ENCODE data around the gene DOK7. TPM values are rescaled to one million over a fixed set of nuclear protein-coding genes. Genes with fewer than 3 reads are reported as not detected.

Gene DOK7
- total RNA-seq, 1 experiment from 2014 or later = 0.26 TPM

GRCh38 chr4:3465698-3466671 lies 2.9 kb downstream of the DOK7 start:
- H3K18ac ChIP-seq (ENCODE audit: insufficient read length, low read depth, low read length) = no peak overlapping the region
- H2BK15ac ChIP-seq (ENCODE audit: low read depth, low read length) = no peak overlapping the region
- Mint-ChIP-seq H3K4me1 (peaks cover 6 to 9% of the 10 kb centered on the region in 2 experiments; a peak in 1 of 4 replicates), H3K36me3 (ENCODE audit: insufficient read depth in 1 of 3, low read depth in 3 of 3) (no peaks in the 10 kb centered on the region), H3K9me3 (no peaks in the 10 kb centered on the region), H3K27ac (no peak overlapping the region), H3K27me3 (ENCODE audit: low read depth) (peaks cover 57% of the 10 kb centered on the region), H3K4me3 (no peak overlapping the region)
- H2AK5ac ChIP-seq (ENCODE audit: insufficient read length, low read length) = no peak overlapping the region
- no peaks in the 10 kb centered on the region for H4K20me1 ChIP-seq (ENCODE audit: control insufficient read depth, insufficient read depth, insufficient read length)
- no peak overlapping the region for H2BK20ac ChIP-seq (ENCODE audit: low read depth, low read length, poor library complexity, severe bottlenecking)
- H3K56ac ChIP-seq (ENCODE audit: insufficient read length, low read depth, low read length) = no peak overlapping the region
- no peak overlapping the region; the same call in 1 of the 2 replicates for H3K14ac ChIP-seq (ENCODE audit: insufficient read depth, low read length)
- no peak overlapping the region for H3K4ac ChIP-seq (ENCODE audit: low read depth, low read length)
- no peak overlapping the region for H4K8ac ChIP-seq (replicated peaks; ENCODE audit: insufficient read length, low read depth, low read length)
- no peaks in the 10 kb centered on the region for H3K79me1 ChIP-seq (ENCODE audit: insufficient read depth, low read depth, low read length, poor library complexity, severe bottlenecking)
- H3K4me1 ChIP-seq (ENCODE audit: insufficient read depth, low read length) = no peaks in the 10 kb centered on the region
- no peak overlapping the region for H4K91ac ChIP-seq (ENCODE audit: insufficient read length, low read depth, low read length)
- H3K23me2 ChIP-seq (ENCODE audit: insufficient read length, low read depth, low read length, poor library complexity, severe bottlenecking) = no peaks in the 10 kb centered on the region
- H3T11ph ChIP-seq (ENCODE audit: low read length) = no peak overlapping the region
- WGBS (ENCODE audit: extremely low coverage, insufficient read length, low lambda C conversion rate) = no CpG with 5 or more reads among the region's 41 CpGs
- H2BK12ac ChIP-seq (ENCODE audit: insufficient read length, low read depth, low read length) = no peak overlapping the region
- no peak overlapping the region for H2BK5ac ChIP-seq (ENCODE audit: insufficient read length, low read length)
- TF ChIP-seq, protein P1, sequence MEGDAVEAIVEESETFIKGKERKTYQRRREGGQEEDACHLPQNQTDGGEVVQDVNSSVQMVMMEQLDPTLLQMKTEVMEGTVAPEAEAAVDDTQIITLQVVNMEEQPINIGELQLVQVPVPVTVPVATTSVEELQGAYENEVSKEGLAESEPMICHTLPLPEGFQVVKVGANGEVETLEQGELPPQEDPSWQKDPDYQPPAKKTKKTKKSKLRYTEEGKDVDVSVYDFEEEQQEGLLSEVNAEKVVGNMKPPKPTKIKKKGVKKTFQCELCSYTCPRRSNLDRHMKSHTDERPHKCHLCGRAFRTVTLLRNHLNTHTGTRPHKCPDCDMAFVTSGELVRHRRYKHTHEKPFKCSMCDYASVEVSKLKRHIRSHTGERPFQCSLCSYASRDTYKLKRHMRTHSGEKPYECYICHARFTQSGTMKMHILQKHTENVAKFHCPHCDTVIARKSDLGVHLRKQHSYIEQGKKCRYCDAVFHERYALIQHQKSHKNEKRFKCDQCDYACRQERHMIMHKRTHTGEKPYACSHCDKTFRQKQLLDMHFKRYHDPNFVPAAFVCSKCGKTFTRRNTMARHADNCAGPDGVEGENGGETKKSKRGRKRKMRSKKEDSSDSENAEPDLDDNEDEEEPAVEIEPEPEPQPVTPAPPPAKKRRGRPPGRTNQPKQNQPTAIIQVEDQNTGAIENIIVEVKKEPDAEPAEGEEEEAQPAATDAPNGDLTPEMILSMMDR (conservative IDR thresholded peaks at IDR 0.05) = peak; percentile 73
- no peaks in the 10 kb centered on the region for H3K9me3 ChIP-seq (ENCODE audit: control insufficient read depth, low read depth, low read length)
- H3K27ac ChIP-seq (ENCODE audit: insufficient read length, low read depth, low read length) = no peak overlapping the region
- peaks cover 6% of the 10 kb centered on the region; the same call in 1 of the 2 replicates for H3K27me3 ChIP-seq (ENCODE audit: insufficient read depth, low read length)
- no peak overlapping the region for H4K5ac ChIP-seq (ENCODE audit: insufficient read length, low read depth, low read length)
- no peak overlapping the region for H2AFZ ChIP-seq (ENCODE audit: low read length)
- no peak overlapping the region for H3K4me2 ChIP-seq (ENCODE audit: insufficient read depth, insufficient read length, low read length)
- H3K79me2 ChIP-seq (ENCODE audit: insufficient read depth, low read length) = no peaks in the 10 kb centered on the region
- H3K9ac ChIP-seq (ENCODE audit: extremely low read depth, insufficient read length, low read length) = no peak overlapping the region
- H3K23ac ChIP-seq (ENCODE audit: insufficient read length, low read depth, low read length) = no peak overlapping the region
- H2BK120ac ChIP-seq (ENCODE audit: low read depth, low read length, poor library complexity, severe bottlenecking) = no peak overlapping the region
- peak; percentile 74 for DNase-seq

Data from H9 (cell line).